NT2/D1 (cell line): ENCODE results near the gene SLC37A1.

Experiments
- DNase-seq: peaks from one replicate; pipeline ENCODE4 v3.0.0-alpha.2; 2011; ENCODE audit warnings: low read depth, low spot score
- H3K27me3 ChIP-seq: 2 replicates; pipeline ENCODE4 v1.6.0; 2011; ENCODE audit warnings: mild to moderate bottlenecking; ENCODE audit not compliant: insufficient read length, insufficient read depth
- H3K36me3 ChIP-seq: 2 replicates; pipeline ENCODE4 v1.6.1; 2011; ENCODE audit warnings: mild to moderate bottlenecking, low read length, mixed read lengths; ENCODE audit not compliant: insufficient read depth, insufficient read length
- H3K4me1 ChIP-seq: 2 replicates; pipeline ENCODE4 v1.5.1; 2011; ENCODE audit not compliant: insufficient read depth, insufficient read length
- H3K4me3 ChIP-seq: 2 replicates; pipeline ENCODE4 v1.5.1; 2011; ENCODE audit warnings: low read depth; ENCODE audit not compliant: insufficient read length
- H3K9ac ChIP-seq: 2 replicates; pipeline ENCODE4 v1.6.0; 2011; ENCODE audit warnings: low read depth; ENCODE audit not compliant: insufficient read length
- H3K9me3 ChIP-seq: 2 replicates; pipeline ENCODE4 v1.5.1; 2011; ENCODE audit warnings: mild to moderate bottlenecking, low read length; ENCODE audit not compliant: insufficient read depth
- SUZ12 ChIP-seq: IDR thresholded peaks from 2 replicates; pipeline ENCODE4 v1.6.1; 2011; ENCODE audit not compliant: insufficient read length, insufficient read depth; ENCODE audit errors: extremely low read depth
- YY1 ChIP-seq: IDR thresholded peaks from 2 replicates; pipeline ENCODE4 v1.6.1; 2011; ENCODE audit not compliant: insufficient read length, insufficient read depth
- ZNF274 ChIP-seq: IDR thresholded peaks from 2 replicates; pipeline ENCODE4 v1.6.1; 2011; ENCODE audit warnings: mild to moderate bottlenecking, low read depth, low read length

Gene SLC37A1

DNA sequence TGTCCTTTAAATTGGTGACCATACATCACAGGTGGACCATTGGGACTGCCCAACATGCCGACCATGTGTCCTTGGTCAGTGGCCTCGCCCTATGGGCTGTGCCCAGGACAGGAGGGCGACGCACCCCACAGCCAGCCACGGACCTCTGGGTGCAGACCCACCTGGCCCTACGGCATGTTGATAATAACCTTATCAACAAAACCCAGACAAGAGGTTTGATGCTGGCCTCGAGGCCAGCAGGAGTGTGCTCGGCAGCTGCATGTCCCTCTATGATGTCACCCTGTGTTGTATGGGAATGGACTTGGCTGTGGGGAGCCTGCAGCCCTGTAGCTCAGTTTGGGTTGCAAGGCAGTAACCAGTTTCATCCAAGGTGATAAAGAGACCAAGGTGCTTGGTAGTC, 32.1 kb downstream of the SLC37A1 start:
- DNase-seq, result no peak
- H3K9me3 ChIP-seq, result no peaks in the 10 kb centered on the region
- H3K4me1 ChIP-seq, result peaks cover 2% of the 10 kb centered on the region
- H3K9ac ChIP-seq, result no peak overlapping the region
- no peak overlapping the region for H3K4me3 ChIP-seq
- no peak for TF ChIP-seq YY1
- no peak for TF ChIP-seq ZNF274
- no peak for TF ChIP-seq SUZ12
- H3K27me3 ChIP-seq, result no peaks in the 10 kb centered on the region
- H3K36me3 ChIP-seq, result peaks cover 25% of the 10 kb centered on the region

DNA sequence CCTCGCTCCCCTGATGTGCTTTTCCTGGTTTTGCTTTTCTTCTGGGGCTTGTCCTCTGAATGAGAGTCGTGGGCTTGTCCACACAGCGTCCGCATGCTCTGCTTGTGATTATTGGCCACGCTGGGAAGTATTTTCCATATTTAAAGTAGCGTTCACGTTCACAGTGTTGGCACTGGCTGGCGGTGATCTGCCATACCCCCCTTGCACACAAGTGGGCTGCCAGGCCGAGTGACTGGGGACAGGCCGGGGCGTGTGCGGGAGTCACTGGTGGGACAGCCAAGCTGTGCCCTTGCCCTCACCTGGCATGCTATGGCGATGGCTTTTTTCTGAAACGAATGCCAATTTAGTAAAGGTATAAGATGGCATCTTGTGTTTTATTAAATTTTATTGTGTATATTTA, 32.8 kb downstream of the SLC37A1 start:
- TF ChIP-seq YY1 (no peak), ZNF274 (no peak)
- no peak overlapping the region for H3K9ac ChIP-seq
- H3K9me3 ChIP-seq, result peaks cover 4% of the 10 kb centered on the region; the same call in 1 of the 2 replicates
- DNase-seq, result no peak
- H3K4me3 ChIP-seq, result no peak overlapping the region
- H3K4me1 ChIP-seq, result peaks cover 2% of the 10 kb centered on the region
- H3K36me3 ChIP-seq, result peaks cover 25% of the 10 kb centered on the region
- no peaks in the 10 kb centered on the region for H3K27me3 ChIP-seq

DNA sequence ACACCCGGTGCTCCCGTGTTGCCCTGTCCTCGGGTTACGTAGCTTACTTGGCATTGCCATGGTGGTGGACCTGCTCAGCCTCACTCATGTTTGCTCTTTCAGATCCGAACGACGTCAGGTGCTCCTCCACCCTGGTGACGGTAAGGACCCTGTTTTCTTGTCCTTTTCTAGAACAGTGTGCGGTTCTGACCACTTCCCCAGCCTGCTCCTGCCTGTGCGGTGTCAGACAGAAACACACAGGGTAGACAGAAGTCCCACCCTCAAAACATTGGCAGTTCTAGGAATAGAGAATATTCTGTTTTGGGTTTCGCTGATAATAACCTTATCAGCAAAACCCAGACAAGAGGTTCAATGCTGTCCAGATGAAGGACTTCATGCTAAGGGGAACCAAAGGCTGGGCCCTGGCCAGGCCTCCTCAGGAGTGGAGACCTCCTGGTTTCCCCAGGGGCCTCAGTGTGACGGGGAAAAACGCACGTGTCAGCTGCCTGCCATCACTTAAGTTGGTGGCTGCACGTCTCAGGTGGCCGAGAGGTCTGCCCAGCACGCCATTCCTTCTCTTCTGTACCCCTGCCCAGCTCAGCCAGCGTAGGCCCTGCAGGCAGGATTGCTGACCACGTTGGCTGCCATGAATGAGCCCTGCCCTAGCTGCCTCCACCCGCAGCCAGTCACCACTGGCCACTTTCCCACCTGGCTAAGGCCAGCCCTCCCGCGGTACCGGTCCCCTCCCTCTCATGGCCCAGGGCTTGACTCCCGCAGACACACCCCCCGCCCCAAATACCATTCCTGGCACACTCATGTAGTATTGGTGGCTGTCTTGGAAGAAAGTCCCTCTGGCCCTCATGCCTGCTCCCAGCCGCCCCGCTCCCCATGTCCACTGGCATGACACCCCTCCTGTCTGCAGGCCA, 33.6 kb downstream of the SLC37A1 start:
- no peak for DNase-seq
- TF ChIP-seq YY1 (no peak), ZNF274 (no peak), SUZ12 (no peak)
- peaks cover 2% of the 10 kb centered on the region for H3K4me1 ChIP-seq
- H3K27me3 ChIP-seq, result no peaks in the 10 kb centered on the region
- peaks cover 12% of the 10 kb centered on the region; the same call in 1 of the 2 replicates for H3K9me3 ChIP-seq
- no peak overlapping the region for H3K4me3 ChIP-seq
- H3K9ac ChIP-seq, result no peak overlapping the region
- peaks cover 25% of the 10 kb centered on the region for H3K36me3 ChIP-seq

DNA sequence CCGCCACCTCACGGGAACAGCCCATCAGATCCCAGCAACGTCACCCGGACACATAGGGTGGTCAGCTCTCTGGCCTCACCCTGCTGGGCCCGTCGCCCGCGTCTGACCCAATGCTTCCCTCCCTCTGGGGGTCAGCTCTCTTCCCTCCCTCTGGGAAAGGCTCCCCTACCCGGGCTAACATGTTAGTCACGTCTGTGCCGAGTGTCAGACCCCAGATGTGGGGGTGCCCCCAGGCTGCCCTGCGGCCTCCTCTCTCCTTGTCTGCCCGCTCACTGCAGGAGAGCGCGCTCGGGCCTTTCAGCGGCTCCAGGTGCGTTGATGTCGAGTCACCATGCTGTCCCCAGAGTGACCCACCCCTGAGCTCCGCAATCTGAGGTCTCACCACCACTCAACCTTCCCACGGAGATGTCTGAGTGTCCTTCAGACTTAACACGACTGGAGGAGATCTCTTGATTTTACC, 34.3 kb downstream of the SLC37A1 start:
- Histone ChIP-seq H3K9ac (no peak overlapping the region), H3K4me1 (peaks cover 2% of the 10 kb centered on the region), H3K27me3 (no peaks in the 10 kb centered on the region), H3K4me3 (no peak overlapping the region), H3K36me3 (peaks cover 25% of the 10 kb centered on the region), H3K9me3 (peaks cover 12% of the 10 kb centered on the region; the same call in 1 of the 2 replicates)
- TF ChIP-seq ZNF274 (no peak), YY1 (no peak), SUZ12 (no peak)
- DNase-seq, result no peak

DNA sequence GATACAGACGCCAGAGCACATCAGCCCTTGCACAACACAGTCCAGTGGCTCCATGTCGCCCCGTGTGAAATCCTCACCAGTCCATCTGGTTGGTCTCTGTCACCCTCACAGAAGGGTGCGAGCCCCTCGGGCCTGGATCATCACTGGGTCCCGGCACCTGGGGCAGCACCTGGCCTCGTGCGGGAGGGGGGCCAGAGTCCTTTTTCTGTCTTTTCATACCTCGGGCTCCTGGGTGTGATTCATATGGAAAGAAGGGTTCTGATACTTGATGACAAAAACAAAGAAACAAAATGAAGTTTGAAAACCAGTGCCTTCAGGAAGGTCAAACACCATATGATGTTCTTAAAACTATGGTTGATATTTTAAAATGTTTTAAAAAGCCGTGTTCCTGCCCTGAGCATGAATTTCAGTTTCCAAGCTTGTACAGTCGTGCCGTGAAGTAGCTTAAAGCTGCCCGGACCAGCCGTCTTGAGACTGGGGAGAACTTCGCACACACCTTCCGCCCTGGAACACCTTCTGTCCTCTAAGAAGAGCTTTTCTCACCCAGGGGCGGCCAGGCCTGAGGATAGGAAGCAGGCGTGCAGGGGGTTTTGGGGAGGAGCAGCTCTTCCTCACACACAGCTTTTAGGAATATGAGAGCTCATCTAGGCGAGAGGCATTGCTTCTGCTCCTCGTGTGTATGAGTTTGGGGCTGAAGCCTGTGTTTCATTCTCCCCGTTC, 35.2 kb downstream of the SLC37A1 start:
- DNase-seq, result no peak
- no peak for TF ChIP-seq ZNF274
- no peak for TF ChIP-seq SUZ12
- no peak for TF ChIP-seq YY1
- no peaks in the 10 kb centered on the region for H3K27me3 ChIP-seq
- H3K9me3 ChIP-seq, result peaks cover 12% of the 10 kb centered on the region; the same call in 1 of the 2 replicates
- no peak overlapping the region for H3K4me3 ChIP-seq
- H3K9ac ChIP-seq, result no peak overlapping the region
- peaks cover 16% of the 10 kb centered on the region for H3K36me3 ChIP-seq
- peaks cover 2% of the 10 kb centered on the region for H3K4me1 ChIP-seq

DNA sequence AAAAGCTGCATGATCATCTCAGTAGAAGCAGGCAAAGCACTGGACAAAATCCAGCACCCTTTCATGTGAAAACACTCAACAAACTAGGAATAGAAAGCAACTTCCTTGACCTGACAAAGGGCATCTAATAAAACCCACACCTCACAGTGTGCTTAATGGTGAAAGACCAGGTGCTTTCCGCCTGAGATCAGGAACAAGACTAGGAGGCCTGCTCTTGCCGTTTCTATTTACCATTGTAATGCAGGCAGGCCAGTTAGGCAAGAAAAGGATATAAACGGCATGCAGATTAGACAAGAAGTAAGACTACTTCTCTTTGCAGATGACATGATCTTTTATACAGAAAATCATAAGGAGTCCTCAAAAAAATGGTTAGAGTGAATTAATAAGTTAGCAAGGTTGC, 37.2 kb downstream of the SLC37A1 start:
- Histone ChIP-seq H3K9me3 (peaks cover 12% of the 10 kb centered on the region; the same call in 1 of the 2 replicates), H3K4me1 (no peaks in the 10 kb centered on the region), H3K4me3 (no peak overlapping the region), H3K36me3 (peaks cover 11% of the 10 kb centered on the region), H3K9ac (no peak overlapping the region), H3K27me3 (no peaks in the 10 kb centered on the region)
- TF ChIP-seq YY1 (no peak), ZNF274 (no peak)
- no peak for DNase-seq

DNA sequence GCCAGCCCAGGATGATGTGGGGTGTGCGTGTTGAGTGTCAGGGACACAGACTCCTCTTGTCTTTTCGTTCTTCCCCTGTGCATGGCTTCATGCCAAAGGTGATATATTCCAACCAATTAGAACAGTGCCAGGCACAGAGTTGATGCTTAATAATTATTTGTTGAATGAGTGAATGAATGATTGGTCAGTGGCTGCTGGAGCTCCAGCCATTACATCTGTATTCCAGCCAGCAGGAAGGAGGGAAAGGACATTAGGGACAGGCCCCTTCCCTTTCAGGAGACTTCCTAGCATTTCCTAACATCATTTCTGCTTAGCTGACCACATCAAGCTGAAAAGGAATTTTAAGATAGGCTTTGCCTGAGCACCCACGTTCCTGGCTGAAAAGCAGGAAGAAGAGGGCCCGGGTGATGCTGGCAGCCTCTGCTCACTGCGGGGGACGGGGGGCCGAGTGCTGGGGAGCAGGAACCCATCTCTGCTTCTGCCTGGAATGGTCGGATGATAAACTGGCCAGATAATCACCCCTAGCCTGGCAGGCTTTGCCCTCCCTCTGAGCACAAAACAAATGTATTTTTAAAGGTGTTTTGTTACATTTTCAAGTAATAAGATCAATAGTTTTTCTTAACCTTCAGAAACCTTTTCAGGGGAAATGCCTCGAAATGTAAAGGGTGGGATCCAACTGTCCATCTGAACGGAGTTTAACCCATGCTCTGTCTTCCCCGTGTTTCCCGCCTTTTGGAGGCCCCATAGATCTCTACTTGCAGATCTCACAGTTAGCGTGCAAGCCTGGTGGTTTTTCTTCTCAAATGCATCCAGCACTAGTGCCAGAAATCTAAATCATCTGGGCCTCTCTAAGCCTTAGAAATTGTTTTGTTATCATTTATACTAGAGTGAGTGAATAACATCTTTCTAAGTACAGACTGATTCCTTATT, 39.0 kb downstream of the SLC37A1 start:
- H3K36me3 ChIP-seq, result no peaks in the 10 kb centered on the region
- H3K9ac ChIP-seq, result no peak overlapping the region
- H3K4me3 ChIP-seq, result no peak overlapping the region
- H3K4me1 ChIP-seq, result no peaks in the 10 kb centered on the region
- no peaks in the 10 kb centered on the region for H3K27me3 ChIP-seq
- H3K9me3 ChIP-seq, result peaks cover 12% of the 10 kb centered on the region; the same call in 1 of the 2 replicates
- no peak for DNase-seq
- TF ChIP-seq SUZ12 (no peak), ZNF274 (no peak), YY1 (no peak)
